Neural progenitor cell (in vitro differentiated cells): Measurements from ENCODE around the gene TXNDC15. TPM values are rescaled to one million over a fixed set of nuclear protein-coding genes. Genes with fewer than 3 reads are reported as not detected.

Experiments
- DNase-seq: peaks from one replicate; pipeline ENCODE4 v3.0.0-alpha.2; 2016; ENCODE audit warnings: low spot score
- H2AFZ ChIP-seq: fragments of 200-600 bp; sonication (generic); replicated peaks from 2 replicates; pipeline ENCODE4 v1.6.1; 2016; ENCODE audit warnings: antibody characterized with exemption
- H3F3A ChIP-seq: fragments of 200-600 bp; sonication (generic); 2 replicates; pipeline ENCODE4 v1.6.1; 2016; ENCODE audit warnings: antibody characterized with exemption, low read depth
- H3K27ac ChIP-seq: fragments of 200-600 bp; sonication (generic); 2 replicates; pipeline ENCODE4 v1.5.1; 2016; ENCODE audit warnings: mild to moderate bottlenecking
- H3K27me3 ChIP-seq: fragments of 200-600 bp; sonication (generic); 2 replicates; pipeline ENCODE4 v1.6.1; 2016; ENCODE audit warnings: mild to moderate bottlenecking, moderate library complexity
- H3K36me3 ChIP-seq: fragments of 200-600 bp; sonication (generic); 2 replicates; pipeline ENCODE4 v1.5.1; 2016
- H3K4me1 ChIP-seq: fragments of 200-600 bp; sonication (generic); 2 replicates; pipeline ENCODE4 v1.6.1; 2016; ENCODE audit warnings: mixed run types
- H3K4me2 ChIP-seq: fragments of 200-600 bp; sonication (generic); 2 replicates; pipeline ENCODE4 v1.6.1; 2016
- H3K4me3 ChIP-seq: fragments of 200-600 bp; sonication (generic); 2 replicates; pipeline ENCODE4 v1.5.1; 2016
- H3K79me2 ChIP-seq: fragments of 200-600 bp; sonication (generic); 2 replicates; pipeline ENCODE4 v1.6.1; 2016; ENCODE audit warnings: low read depth
- H3K9ac ChIP-seq: fragments of 200-600 bp; sonication (generic); 2 replicates; pipeline ENCODE4 v1.6.1; 2016
- H3K9me3 ChIP-seq: fragments of 200-600 bp; sonication (generic); 2 replicates; pipeline ENCODE4 v1.5.1; 2016; ENCODE audit warnings: low read depth
- H4K20me1 ChIP-seq: fragments of 200-600 bp; sonication (generic); 2 replicates; pipeline ENCODE4 v1.6.1; 2016; ENCODE audit warnings: low read depth
- H3K27ac Mint-ChIP-seq: 3 replicates; pipeline ENCODE4 v1.8.0; 2021; ENCODE audit warnings: mixed read lengths
- H3K27me3 Mint-ChIP-seq: 2 replicates; pipeline ENCODE4 v1.8.0; 2022; ENCODE audit warnings: low read depth, mild to moderate bottlenecking, inconsistent platforms, moderate library complexity, mixed read lengths; ENCODE audit not compliant: insufficient read depth
- H3K36me3 Mint-ChIP-seq: 3 replicates; pipeline ENCODE4 v1.8.0; 2021; ENCODE audit warnings: mixed read lengths
- H3K4me1 Mint-ChIP-seq: 3 replicates; pipeline ENCODE4 v1.8.0; 2021; ENCODE audit warnings: mixed read lengths
- H3K4me3 Mint-ChIP-seq: 3 replicates; pipeline ENCODE4 v1.8.0; 2021; ENCODE audit warnings: mild to moderate bottlenecking, moderate library complexity, mixed read lengths
- H3K9me3 Mint-ChIP-seq: 3 replicates; pipeline ENCODE4 v1.8.0; 2020; ENCODE audit warnings: mixed read lengths
- CTCF ChIP-seq: fragments of 200-600 bp; sonication (generic); IDR thresholded peaks from 2 replicates; pipeline ENCODE4 v1.5.1; 2017; ENCODE audit warnings: antibody characterized with exemption, mild to moderate bottlenecking
- EZH2 ChIP-seq: fragments of 200-600 bp; sonication (generic); IDR thresholded peaks from 2 replicates; pipeline ENCODE4 v1.6.1; 2017; ENCODE audit warnings: antibody characterized with exemption, mild to moderate bottlenecking, moderate library complexity
- EZH2phosphoT487 ChIP-seq: fragments of 200-600 bp; sonication (generic); IDR thresholded peaks from 2 replicates; pipeline ENCODE4 v1.6.1; 2017; ENCODE audit warnings: antibody characterized with exemption
- total RNA-seq: library from RNA; depleted of rRNA; stranded (reverse); fragments of >200 nt; gene quantifications from 2 replicates; pipeline ENCODE4 v1.2.3, GENCODE V29; 2015; ENCODE audit warnings: low replicate concordance

Gene TXNDC15
- total RNA-seq, 1 donor from 2014 or later = 36.6 TPM

- Mint-ChIP-seq H3K9me3 (peaks cover 8% of the 10 kb centered on the region), H3K36me3 (peaks cover 36% of the 10 kb centered on the region), H3K4me1 (no peaks in the 10 kb centered on the region), H3K4me3 (no peak overlapping the region), H3K27ac (no peak overlapping the region), H3K27me3 (no peaks in the 10 kb centered on the region)
- no peak for TF ChIP-seq EZH2
- no peak for TF ChIP-seq EZH2phosphoT487
- no peak for TF ChIP-seq CTCF
- no peak overlapping the region for H3K9ac ChIP-seq
- no peaks in the 10 kb centered on the region for H3F3A ChIP-seq
- peaks cover 10% of the 10 kb centered on the region for H3K4me1 ChIP-seq
- no peak overlapping the region for H3K27ac ChIP-seq
- no peak for DNase-seq
- no peaks in the 10 kb centered on the region for H3K9me3 ChIP-seq
- H3K36me3 ChIP-seq = no peaks in the 10 kb centered on the region
- peaks cover 5% of the 10 kb centered on the region for H4K20me1 ChIP-seq
- no peaks in the 10 kb centered on the region for H3K79me2 ChIP-seq
- no peak overlapping the region for H3K4me2 ChIP-seq
- no peak overlapping the region for H2AFZ ChIP-seq
- H3K27me3 ChIP-seq = no peaks in the 10 kb centered on the region
- no peak overlapping the region for H3K4me3 ChIP-seq
Observed at GRCh38 chr5:134892926-134893325, 18.8 kb downstream of the TXNDC15 start.

- no peak overlapping the region for H3K4me2 ChIP-seq
- no peak overlapping the region for H3K4me3 ChIP-seq
- H3K9me3 ChIP-seq = no peaks in the 10 kb centered on the region
- no peaks in the 10 kb centered on the region for H3K36me3 ChIP-seq
- DNase-seq = no peak
- Mint-ChIP-seq H3K9me3 (peaks cover 7% of the 10 kb centered on the region), H3K27me3 (no peaks in the 10 kb centered on the region), H3K4me1 (no peaks in the 10 kb centered on the region), H3K36me3 (peaks cover 31% of the 10 kb centered on the region), H3K4me3 (no peak overlapping the region), H3K27ac (no peak overlapping the region)
- H3K9ac ChIP-seq = no peak overlapping the region
- H3K4me1 ChIP-seq = peaks cover 10% of the 10 kb centered on the region
- TF ChIP-seq EZH2 (no peak), CTCF (no peak), EZH2phosphoT487 (no peak)
- no peaks in the 10 kb centered on the region for H3K27me3 ChIP-seq
- H3K27ac ChIP-seq = no peak overlapping the region
- H2AFZ ChIP-seq = no peak overlapping the region
- no peaks in the 10 kb centered on the region for H3F3A ChIP-seq
- H4K20me1 ChIP-seq = peaks cover 5% of the 10 kb centered on the region
- H3K79me2 ChIP-seq = no peaks in the 10 kb centered on the region
Observed at GRCh38 chr5:134893748-134894505, 19.8 kb downstream of the TXNDC15 start.

- Mint-ChIP-seq H3K4me3 (no peak overlapping the region), H3K36me3 (peaks cover 6% of the 10 kb centered on the region), H3K27ac (no peak overlapping the region), H3K9me3 (no peaks in the 10 kb centered on the region), H3K27me3 (peaks cover 3% of the 10 kb centered on the region), H3K4me1 (peaks cover 8% of the 10 kb centered on the region)
- Histone ChIP-seq H3K4me2 (no peak overlapping the region), H3K27ac (no peak overlapping the region), H3K9me3 (no peaks in the 10 kb centered on the region), H3K4me3 (no peak overlapping the region), H3K4me1 (no peaks in the 10 kb centered on the region), H4K20me1 (no peaks in the 10 kb centered on the region), H2AFZ (no peak overlapping the region), H3K79me2 (no peaks in the 10 kb centered on the region), H3K27me3 (no peaks in the 10 kb centered on the region), H3K9ac (no peak overlapping the region), H3K36me3 (no peaks in the 10 kb centered on the region), H3F3A (peaks cover 12% of the 10 kb centered on the region)
- DNase-seq = no peak
- TF ChIP-seq CTCF (no peak), EZH2 (no peak), EZH2phosphoT487 (no peak)
Observed at GRCh38 chr5:134902071-134902801, 28.1 kb downstream of the TXNDC15 start.
